Activated T-cell treated with anti-CD3 and anti-CD28 coated beads, Interleukin-2, amount 50 U/mL, for 4 hours (primary cell): Measurements from ENCODE around the gene CACNA1E. TPM values are rescaled to one million over a fixed set of nuclear protein-coding genes. Genes with fewer than 3 reads are reported as not detected.

Source experiments
- ATAC-seq, 2 donors: fragments of 200-7000 bp; cut with Tn5 transposase; one replicate each; pipeline ENCODE4 v1.10.0; 2021
- DNase-seq: peaks from one replicate; pipeline ENCODE4 v3.0.0-alpha.2; 2020
- H3K27me3 Mint-ChIP-seq: one replicate; pipeline ENCODE4 v1.8.0; 2021; ENCODE audit warnings: low read depth, mixed read lengths
- H3K36me3 Mint-ChIP-seq: one replicate; pipeline ENCODE4 v1.8.0; 2022; ENCODE audit warnings: mixed read lengths; ENCODE audit not compliant: insufficient read depth
- H3K4me1 Mint-ChIP-seq: one replicate; pipeline ENCODE4 v1.8.0; 2021; ENCODE audit warnings: low read depth, mixed read lengths
- H3K4me3 Mint-ChIP-seq: one replicate; pipeline ENCODE4 v1.8.0; 2021; ENCODE audit warnings: mild to moderate bottlenecking, moderate library complexity, mixed read lengths
- H3K9me3 Mint-ChIP-seq: one replicate; pipeline ENCODE4 v1.8.0; 2021; ENCODE audit warnings: mixed read lengths
- total RNA-seq, 3 donors: library from RNA; stranded (reverse); gene quantifications; one replicate each; pipeline ENCODE4 v1.2.1, GENCODE V29; 2021

Gene CACNA1E
- total RNA-seq, 3 donors from 2014 or later, result 0.08 TPM; not detected in 2

- Mint-ChIP-seq H3K4me3 (no peak overlapping the region), H3K36me3 (no peaks in the 10 kb centered on the region), H3K9me3 (no peaks in the 10 kb centered on the region), H3K27me3 (peaks cover 20% of the 10 kb centered on the region), H3K4me1 (no peaks in the 10 kb centered on the region)
- ATAC-seq (no peak), DNase-seq (no peak)
Measured at GRCh38 chr1:181469829-181470228, 13.5 kb upstream of the CACNA1E start.

GRCh38 chr1:181475580-181475979, 7.7 kb upstream of the CACNA1E start:
- H3K4me1 Mint-ChIP-seq, result no peaks in the 10 kb centered on the region
- ATAC-seq (no peak), DNase-seq (no peak)
- H3K4me3 Mint-ChIP-seq, result no peak overlapping the region
- no peaks in the 10 kb centered on the region for H3K9me3 Mint-ChIP-seq
- no peaks in the 10 kb centered on the region for H3K36me3 Mint-ChIP-seq
- H3K27me3 Mint-ChIP-seq, result peaks cover 10% of the 10 kb centered on the region

- Mint-ChIP-seq H3K4me3 (no peak overlapping the region), H3K9me3 (no peaks in the 10 kb centered on the region), H3K4me1 (no peaks in the 10 kb centered on the region), H3K36me3 (no peaks in the 10 kb centered on the region), H3K27me3 (peaks cover 19% of the 10 kb centered on the region)
- DNase-seq, result no peak
- no peak for ATAC-seq
Measured at GRCh38 chr1:181476581-181476980, 6.7 kb upstream of the CACNA1E start.

- Mint-ChIP-seq H3K27me3 (peaks cover 26% of the 10 kb centered on the region), H3K4me1 (peaks cover 3% of the 10 kb centered on the region), H3K36me3 (no peaks in the 10 kb centered on the region), H3K9me3 (no peaks in the 10 kb centered on the region), H3K4me3 (no peak overlapping the region)
- ATAC-seq, result no peak
- DNase-seq, result no peak
Measured at GRCh38 chr1:181478306-181478705, 5.0 kb upstream of the CACNA1E start.

- Mint-ChIP-seq H3K9me3 (no peaks in the 10 kb centered on the region), H3K4me1 (peaks cover 9% of the 10 kb centered on the region), H3K27me3 (peaks cover 36% of the 10 kb centered on the region), H3K36me3 (no peaks in the 10 kb centered on the region), H3K4me3 (no peak overlapping the region)
- no peak for DNase-seq
- ATAC-seq, result peak; percentile 34 to 59
Measured at GRCh38 chr1:181479137-181479745, 4.1 kb upstream of the CACNA1E start.

GRCh38 chr1:181482001-181482430, 1.3 kb upstream of the CACNA1E start:
- Mint-ChIP-seq H3K4me1 (peaks cover 17% of the 10 kb centered on the region), H3K4me3 (no peak overlapping the region), H3K9me3 (no peaks in the 10 kb centered on the region), H3K27me3 (peaks cover 62% of the 10 kb centered on the region), H3K36me3 (no peaks in the 10 kb centered on the region)
- peak in 1 of 2 donors; percentile 20 for ATAC-seq
- DNase-seq, result no peak

GRCh38 chr1:181482521-181483284, 614 bp upstream of the CACNA1E start:
- H3K4me1 Mint-ChIP-seq, result peaks cover 17% of the 10 kb centered on the region
- no peaks in the 10 kb centered on the region for H3K36me3 Mint-ChIP-seq
- no peak for DNase-seq
- peaks cover 64% of the 10 kb centered on the region for H3K27me3 Mint-ChIP-seq
- peak overlapping the region; percentile 33 for H3K4me3 Mint-ChIP-seq
- no peaks in the 10 kb centered on the region for H3K9me3 Mint-ChIP-seq
- ATAC-seq, result peak; percentile 66 to 67

- Mint-ChIP-seq H3K9me3 (no peaks in the 10 kb centered on the region), H3K4me3 (no peak overlapping the region), H3K27me3 (peaks cover 82% of the 10 kb centered on the region), H3K36me3 (no peaks in the 10 kb centered on the region), H3K4me1 (peaks cover 17% of the 10 kb centered on the region)
- ATAC-seq (no peak), DNase-seq (no peak)
Measured at GRCh38 chr1:181484821-181485220, 1.5 kb downstream of the CACNA1E start.

- Mint-ChIP-seq H3K4me3 (no peak overlapping the region), H3K4me1 (peaks cover 17% of the 10 kb centered on the region), H3K9me3 (no peaks in the 10 kb centered on the region), H3K27me3 (peaks cover 82% of the 10 kb centered on the region), H3K36me3 (no peaks in the 10 kb centered on the region)
- ATAC-seq (peak in 1 of 2 donors; percentile 39), DNase-seq (no peak)
Measured at GRCh38 chr1:181485287-181486097, 2.2 kb downstream of the CACNA1E start.

- H3K27me3 Mint-ChIP-seq, result peaks cover 80% of the 10 kb centered on the region
- DNase-seq (no peak), ATAC-seq (no peak)
- no peaks in the 10 kb centered on the region for H3K9me3 Mint-ChIP-seq
- no peak overlapping the region for H3K4me3 Mint-ChIP-seq
- no peaks in the 10 kb centered on the region for H3K36me3 Mint-ChIP-seq
- H3K4me1 Mint-ChIP-seq, result peaks cover 17% of the 10 kb centered on the region
Measured at GRCh38 chr1:181486098-181486420, 2.7 kb downstream of the CACNA1E start.

GRCh38 chr1:181488866-181489265, 5.5 kb downstream of the CACNA1E start:
- Mint-ChIP-seq H3K4me1 (peaks cover 9% of the 10 kb centered on the region), H3K4me3 (no peak overlapping the region), H3K27me3 (peaks cover 74% of the 10 kb centered on the region), H3K9me3 (no peaks in the 10 kb centered on the region), H3K36me3 (no peaks in the 10 kb centered on the region)
- DNase-seq (no peak), ATAC-seq (no peak)

GRCh38 chr1:181490276-181490675, 7.0 kb downstream of the CACNA1E start:
- Mint-ChIP-seq H3K36me3 (no peaks in the 10 kb centered on the region), H3K27me3 (peaks cover 67% of the 10 kb centered on the region), H3K9me3 (no peaks in the 10 kb centered on the region), H3K4me1 (peaks cover 6% of the 10 kb centered on the region), H3K4me3 (no peak overlapping the region)
- DNase-seq (no peak), ATAC-seq (no peak)

- peaks cover 3% of the 10 kb centered on the region for H3K4me1 Mint-ChIP-seq
- no peaks in the 10 kb centered on the region for H3K36me3 Mint-ChIP-seq
- no peak overlapping the region for H3K4me3 Mint-ChIP-seq
- no peak for ATAC-seq
- H3K9me3 Mint-ChIP-seq, result no peaks in the 10 kb centered on the region
- DNase-seq, result no peak
- H3K27me3 Mint-ChIP-seq, result peaks cover 62% of the 10 kb centered on the region
Measured at GRCh38 chr1:181490740-181491712, 7.7 kb downstream of the CACNA1E start.

GRCh38 chr1:181493166-181493565, 9.8 kb downstream of the CACNA1E start:
- H3K27me3 Mint-ChIP-seq, result peaks cover 51% of the 10 kb centered on the region
- ATAC-seq (no peak), DNase-seq (no peak)
- no peaks in the 10 kb centered on the region for H3K36me3 Mint-ChIP-seq
- H3K9me3 Mint-ChIP-seq, result no peaks in the 10 kb centered on the region
- no peaks in the 10 kb centered on the region for H3K4me1 Mint-ChIP-seq
- H3K4me3 Mint-ChIP-seq, result no peak overlapping the region
